Panc1 (cell line): ENCODE results near the gene MAP3K12. TPM values are rescaled to one million over a fixed set of nuclear protein-coding genes. Genes with fewer than 3 reads are reported as not detected.
"Not testable (repeated sequence)": the region's sequence is repeated elsewhere in the genome, so short reads cannot be mapped to it uniquely, and the experiment has no call there.

Experiments
- ATAC-seq: fragments of 200-7000 bp; cut with Tn5 transposase; 2 replicates; pipeline ENCODE4 v1.9.1; 2020; ENCODE audit warnings: mild to moderate bottlenecking, moderate library complexity
- BruUV-seq: library from RNA; stranded (reverse); fragments of 400-500 nt; replicated peaks from 2 replicates; lab custom pipeline; 2021; lab: Mats Ljungman, UMichigan
- CTCF ChIA-PET: fragments of 300-600 bp; sonication (Branson Sonifier 250); formaldehyde crosslinking; loops from one replicate; lab custom pipeline; 2022; ENCODE audit warnings: antibody characterized with exemption; lab: Charles Lee
- POLR2A ChIA-PET: fragments of 300-600 bp; sonication (Branson Sonifier 250); formaldehyde crosslinking; loops from one replicate; lab custom pipeline; 2022; ENCODE audit warnings: antibody characterized with exemption; lab: Charles Lee
- DNase-seq: peaks from one replicate; pipeline ENCODE4 v3.0.0-alpha.2; 2010; ENCODE audit warnings: low read depth, low spot score
- H3K27ac ChIP-seq: 2 replicates; pipeline ENCODE4 v1.5.1; 2011; ENCODE audit warnings: mild to moderate bottlenecking, low read length, inconsistent platforms
- H3K27me3 ChIP-seq: fragments of 200-500 bp; sonication (Bioruptor generic); 2 replicates; pipeline ENCODE4 v1.6.0; 2014; ENCODE audit warnings: low read length, inconsistent platforms; ENCODE audit not compliant: control insufficient read depth, insufficient read depth
- H3K36me3 ChIP-seq: fragments of 200-500 bp; sonication (Bioruptor generic); 2 replicates; pipeline ENCODE4 v1.5.1; 2014; ENCODE audit warnings: inconsistent platforms, mild to moderate bottlenecking, low read length, moderate library complexity; ENCODE audit not compliant: control insufficient read depth, insufficient read depth
- H3K4me1 ChIP-seq: 2 replicates; pipeline ENCODE4 v1.5.1; 2011; ENCODE audit warnings: inconsistent platforms, mild to moderate bottlenecking, low read length, moderate library complexity; ENCODE audit not compliant: control insufficient read depth, insufficient read depth
- H3K4me3 ChIP-seq, 2 experiments: 2 replicates each; pipeline ENCODE4 v1.5.1; 2011 to 2012; ENCODE audit warnings: low read depth in 2 of 2, low read length in 2 of 2, mild to moderate bottlenecking in 2 of 2, inconsistent platforms in 1 of 2, moderate library complexity in 1 of 2
- H3K9me3 ChIP-seq: fragments of 200-500 bp; sonication (Bioruptor generic); 2 replicates; pipeline ENCODE4 v1.5.1; 2014; ENCODE audit warnings: low read depth, mild to moderate bottlenecking, inconsistent platforms, low read length, moderate library complexity; ENCODE audit not compliant: control insufficient read depth, insufficient read depth
- CTCF ChIP-seq: fragments of 450-650 bp; IDR thresholded peaks from 2 replicates; pipeline ENCODE4 v1.5.1; 2017; ENCODE audit warnings: mild to moderate bottlenecking
- POLR2AphosphoS5 ChIP-seq: IDR thresholded peaks from 2 replicates; pipeline ENCODE4 v1.6.1; 2012; ENCODE audit warnings: mild to moderate bottlenecking, low read depth, low read length, moderate library complexity
- REST ChIP-seq, 2 experiments: IDR thresholded peaks; 2 replicates each; pipeline ENCODE4 v1.6.1; 2011 to 2012; ENCODE audit warnings: low read depth in 2 of 2, control low read depth in 1 of 2, low read length in 1 of 2, mild to moderate bottlenecking in 1 of 2, moderate library complexity in 1 of 2; ENCODE audit not compliant: insufficient read depth in 1 of 2
- SIN3A ChIP-seq: IDR thresholded peaks from 2 replicates; pipeline ENCODE4 v1.6.1; 2012; ENCODE audit warnings: low read depth, mild to moderate bottlenecking, low read length, moderate library complexity, borderline replicate concordance; ENCODE audit not compliant: insufficient read depth
- TCF7L2 ChIP-seq: IDR thresholded peaks from 2 replicates; pipeline ENCODE4 v1.6.1; 2011; ENCODE audit warnings: mild to moderate bottlenecking, low read depth, low read length, inconsistent platforms
- in situ Hi-C: cut with HindIII; loops from 2 replicates; pipeline ENCODE4 v1.10.0; 2016; ENCODE audit warnings: low sequenced_read_pairs, low pct_unique_long_range_greater_than_20kb
- intact Hi-C: fragments of 100-400 bp; cut with micrococcal nuclease; formaldehyde crosslinking; loops from one replicate; pipeline ENCODE4 v1.10.0; 2022; ENCODE audit not compliant: unreplicated experiment
- total RNA-seq: library from RNA; stranded (reverse); gene quantifications from one replicate; pipeline ENCODE4 v1.2.1, GENCODE V29; 2021; ENCODE audit not compliant: unreplicated experiment

MAP3K12 gene
- total RNA-seq, 1 experiment from 2014 or later, result 32.2 TPM

GRCh38 chr12:53444593-53445325 is 54.5 kb downstream of the MAP3K12 start:
- H3K27ac ChIP-seq, H3K4me1 ChIP-seq, H3K36me3 ChIP-seq, ATAC-seq, H3K9me3 ChIP-seq, in situ Hi-C loops, DNase-seq, BruUV-seq, intact Hi-C loops, H3K27me3 ChIP-seq: not testable (repeated sequence)
- H3K4me3 ChIP-seq, result peak overlapping the region in 1 of 2 experiments; percentile 23; a peak in 1 of 4 replicates
- ChIA-PET CTCF (interaction anchor here (0.7 kb wide), 3 partner anchors 14 to 192 kb away, joined by 3 to 6 read pairs (median 5); no protein-coding TSS in a partner anchor), POLR2A (interaction anchor here (0.6 kb wide), 2 partner anchors 163 to 534 kb away, joined by 4 to 5 read pairs; no protein-coding TSS in a partner anchor)

GRCh38 chr12:53443955-53444354 is 55.3 kb downstream of the MAP3K12 start:
- Histone ChIP-seq H3K4me3 (peak overlapping the region in 1 of 2 experiments; percentile 79; a peak in 2 of 4 replicates), H3K9me3 (no peaks in the 10 kb centered on the region), H3K4me1 (peaks cover 7% of the 10 kb centered on the region), H3K27me3 (no peaks in the 10 kb centered on the region), H3K36me3 (peaks cover 8% of the 10 kb centered on the region), H3K27ac (no peak overlapping the region)
- ChIA-PET POLR2A (no interaction called here), CTCF (interaction anchor here (0.7 kb wide), 2 partner anchors 15 to 193 kb away, joined by 5 to 6 read pairs; no protein-coding TSS in a partner anchor)
- no TSS peak for BruUV-seq
- in situ Hi-C loops, result no loop called here
- TF ChIP-seq CTCF (no peak), SIN3A (no peak), POLR2AphosphoS5 (no peak; the same call in 1 of the 2 replicates), TCF7L2 (no peak), REST (IDR thresholded peaks at IDR 0.05; ENCODE audit: insufficient read depth in 1 of 2, low read depth in 2 of 2, low read length in 1 of 2) (no peak)
- ATAC-seq, result no peak
- DNase-seq, result no peak
- intact Hi-C loops, result no loop called here
